Measurements from ENCODE around the gene TAF3.

TAF3 gene

GRCh38 chr10:7836571-7836970 lies 18.3 kb downstream of the TAF3 start:
- no peaks in the 10 kb centered on the region for H3K27me3 ChIP-seq
- no peak for TF ChIP-seq CTCF (IDR thresholded peaks at IDR 0.05; ENCODE audit: low read depth, low read length)
- H3K4me1 ChIP-seq = no peaks in the 10 kb centered on the region
- no peak overlapping the region for H3K4me3 ChIP-seq (ENCODE audit: low read depth, low read length)
- peaks cover 3% of the 10 kb centered on the region for H3K36me3 ChIP-seq
- DNase-seq = no peak
- no peaks in the 10 kb centered on the region for H3K9me3 ChIP-seq

- no peaks in the 10 kb centered on the region for H3K9me3 ChIP-seq
- TF ChIP-seq CTCF (IDR thresholded peaks at IDR 0.05; ENCODE audit: low read depth, low read length) = no peak
- H3K27me3 ChIP-seq = no peaks in the 10 kb centered on the region
- no peaks in the 10 kb centered on the region for H3K36me3 ChIP-seq
- H3K4me3 ChIP-seq (ENCODE audit: low read depth, low read length) = no peak overlapping the region
- no peaks in the 10 kb centered on the region for H3K4me1 ChIP-seq
- no peak for DNase-seq
Observed at GRCh38 chr10:7846591-7846990, 28.3 kb downstream of the TAF3 start.

GRCh38 chr10:7853226-7853842 lies 35.0 kb downstream of the TAF3 start:
- Histone ChIP-seq H3K4me3 (ENCODE audit: low read depth, low read length) (no peak overlapping the region), H3K4me1 (no peaks in the 10 kb centered on the region)
- DNase-seq = no peak

GRCh38 chr10:7853890-7854289 lies 35.6 kb downstream of the TAF3 start:
- TF ChIP-seq CTCF (IDR thresholded peaks at IDR 0.05; ENCODE audit: low read depth, low read length) = no peak
- H3K27me3 ChIP-seq = no peaks in the 10 kb centered on the region

More at GRCh38 chr10:7853226-7853842, 35.0 kb downstream of the TAF3 start:
- Histone ChIP-seq H3K27me3 (no peaks in the 10 kb centered on the region), H3K9me3 (no peaks in the 10 kb centered on the region), H3K36me3 (no peaks in the 10 kb centered on the region)
- no peak for TF ChIP-seq CTCF (IDR thresholded peaks at IDR 0.05; ENCODE audit: low read depth, low read length)

GRCh38 chr10:7855205-7855604 lies 36.9 kb downstream of the TAF3 start:
- Histone ChIP-seq H3K36me3 (no peaks in the 10 kb centered on the region), H3K27me3 (no peaks in the 10 kb centered on the region), H3K4me3 (ENCODE audit: low read depth, low read length) (no peak overlapping the region), H3K4me1 (no peaks in the 10 kb centered on the region), H3K9me3 (no peaks in the 10 kb centered on the region)
- no peak for TF ChIP-seq CTCF (IDR thresholded peaks at IDR 0.05; ENCODE audit: low read depth, low read length)
- no peak for DNase-seq

More at GRCh38 chr10:7853890-7854289, 35.6 kb downstream of the TAF3 start:
- no peaks in the 10 kb centered on the region for H3K36me3 ChIP-seq
- H3K4me1 ChIP-seq = no peaks in the 10 kb centered on the region
- no peak overlapping the region for H3K4me3 ChIP-seq (ENCODE audit: low read depth, low read length)
- H3K9me3 ChIP-seq = no peaks in the 10 kb centered on the region
- DNase-seq = no peak

GRCh38 chr10:7856678-7857077 lies 38.4 kb downstream of the TAF3 start:
- H3K9me3 ChIP-seq = no peaks in the 10 kb centered on the region; the same call in 1 of the 2 replicates
- no peaks in the 10 kb centered on the region for H3K27me3 ChIP-seq
- DNase-seq = no peak
- no peak overlapping the region for H3K4me3 ChIP-seq (ENCODE audit: low read depth, low read length)
- no peak for TF ChIP-seq CTCF (IDR thresholded peaks at IDR 0.05; ENCODE audit: low read depth, low read length)
- H3K4me1 ChIP-seq = no peaks in the 10 kb centered on the region
- H3K36me3 ChIP-seq = no peaks in the 10 kb centered on the region

All from BE2C (cell line).